Activated CD4-positive, alpha-beta memory T cell treated with anti-CD3 and anti-CD28 coated beads for 36 hours (primary cell): Measurements from ENCODE around the gene NR6A1. TPM values are rescaled to one million over a fixed set of nuclear protein-coding genes. Genes with fewer than 3 reads are reported as not detected.

ENCODE experiments used
- CTCF ChIA-PET: fragments of 350-600 bp; sonication (Branson Sonifier 250); formaldehyde crosslinking; loops from one replicate; lab custom pipeline; 2021; ENCODE audit warnings: antibody characterized with exemption, inconsistent platforms; lab: Charles Lee
- POLR2A ChIA-PET: fragments of 350-600 bp; sonication (Branson Sonifier 250); formaldehyde crosslinking; loops from one replicate; lab custom pipeline; 2021; ENCODE audit warnings: antibody characterized with exemption; lab: Charles Lee
- DNase-seq: peaks from one replicate; pipeline ENCODE4 v3.0.0-alpha.2; 2020
- H3K27ac Mint-ChIP-seq: one replicate; pipeline ENCODE4 v1.8.0; 2021; ENCODE audit warnings: mixed read lengths
- H3K27me3 Mint-ChIP-seq: one replicate; pipeline ENCODE4 v1.8.0; 2021; ENCODE audit warnings: mixed read lengths
- H3K36me3 Mint-ChIP-seq: one replicate; pipeline ENCODE4 v1.8.0; 2021; ENCODE audit warnings: mixed read lengths
- H3K4me1 Mint-ChIP-seq: one replicate; pipeline ENCODE4 v1.8.0; 2021; ENCODE audit warnings: low read depth, mixed read lengths
- H3K4me3 Mint-ChIP-seq: one replicate; pipeline ENCODE4 v1.8.0; 2021; ENCODE audit warnings: mild to moderate bottlenecking, mixed read lengths
- H3K9me3 Mint-ChIP-seq: one replicate; pipeline ENCODE4 v1.8.0; 2021; ENCODE audit warnings: mixed read lengths
- intact Hi-C: fragments of 100-400 bp; cut with micrococcal nuclease; formaldehyde crosslinking; loops from one replicate; pipeline ENCODE4 v1.15.1; 2023
- total RNA-seq, 2 experiments: library from RNA; stranded (reverse); gene quantifications; one replicate each; pipeline ENCODE4 v1.2.3, GENCODE V29; 2021

The NR6A1 gene
- total RNA-seq, 2 experiments from 2014 or later: 0.61 to 0.83 TPM

DNA sequence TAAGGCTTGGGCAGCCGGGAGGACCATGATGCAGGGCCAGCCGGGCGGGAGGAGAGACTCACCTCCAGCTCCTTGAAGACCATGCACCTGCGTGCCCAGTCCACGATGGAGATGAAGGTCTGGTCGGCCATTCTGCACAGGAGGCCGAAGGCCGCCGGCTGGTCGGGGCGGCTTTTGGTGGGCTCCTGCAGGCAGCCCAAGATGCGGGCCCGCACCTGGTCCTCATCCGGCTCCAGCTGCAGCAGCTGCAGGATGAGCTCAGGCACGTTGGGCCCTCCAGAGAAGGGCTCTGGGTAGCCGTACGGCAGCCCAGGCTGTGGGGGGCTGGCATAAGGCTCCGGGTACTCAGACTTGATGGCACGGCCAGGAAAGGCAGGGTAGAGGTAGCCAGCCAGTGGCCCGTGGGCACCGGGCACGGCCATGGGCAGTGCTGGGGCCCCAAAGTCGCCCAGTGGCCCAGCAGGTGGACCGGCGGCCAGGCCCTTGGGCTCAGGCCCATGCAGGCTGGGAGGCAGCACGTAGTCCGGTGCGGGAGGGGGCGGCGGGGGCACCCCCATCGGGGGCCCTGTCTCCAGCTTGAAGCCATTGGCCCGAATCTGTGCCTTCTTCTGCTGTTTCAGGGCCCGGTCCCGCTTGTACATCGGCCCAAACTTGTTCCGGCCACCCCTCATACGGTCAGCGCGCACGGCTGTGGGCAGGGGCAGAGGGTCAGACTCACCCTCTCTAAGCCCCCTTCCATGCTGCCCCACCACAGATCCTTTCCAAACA, 270.9 kb downstream of the NR6A1 start:
- H3K4me1 Mint-ChIP-seq: peaks cover 19% of the 10 kb centered on the region
- H3K36me3 Mint-ChIP-seq: peaks cover 1% of the 10 kb centered on the region
- no peak for DNase-seq
- H3K9me3 Mint-ChIP-seq: no peaks in the 10 kb centered on the region
- ChIA-PET POLR2A (no interaction called here), CTCF (no interaction called here)
- no peak overlapping the region for H3K4me3 Mint-ChIP-seq
- intact Hi-C loops: no loop called here
- peaks cover 17% of the 10 kb centered on the region for H3K27me3 Mint-ChIP-seq
- H3K27ac Mint-ChIP-seq: no peak overlapping the region

- peaks cover 1% of the 10 kb centered on the region for H3K36me3 Mint-ChIP-seq
- no peaks in the 10 kb centered on the region for H3K9me3 Mint-ChIP-seq
- intact Hi-C loops: no loop called here
- no peak overlapping the region for H3K4me3 Mint-ChIP-seq
- no peak for DNase-seq
- H3K27ac Mint-ChIP-seq: no peak overlapping the region
- peaks cover 15% of the 10 kb centered on the region for H3K27me3 Mint-ChIP-seq
- POLR2A ChIA-PET: no interaction called here
- H3K4me1 Mint-ChIP-seq: peaks cover 19% of the 10 kb centered on the region
- CTCF ChIA-PET: no interaction called here
Measured at GRCh38 chr9:124499216-124499615, 271.9 kb downstream of the NR6A1 start.

- H3K4me1 Mint-ChIP-seq: peaks cover 14% of the 10 kb centered on the region
- no peak for DNase-seq
- H3K4me3 Mint-ChIP-seq: no peak overlapping the region
- no peak overlapping the region for H3K27ac Mint-ChIP-seq
- no peaks in the 10 kb centered on the region for H3K36me3 Mint-ChIP-seq
- ChIA-PET POLR2A (no interaction called here), CTCF (no interaction called here)
- H3K9me3 Mint-ChIP-seq: no peaks in the 10 kb centered on the region
- H3K27me3 Mint-ChIP-seq: peaks cover 11% of the 10 kb centered on the region
- intact Hi-C loops: no loop called here
Measured at GRCh38 chr9:124498499-124499146, 272.5 kb downstream of the NR6A1 start.

- CTCF ChIA-PET: no interaction called here
- DNase-seq: no peak
- no peak overlapping the region for H3K4me3 Mint-ChIP-seq
- peaks cover 8% of the 10 kb centered on the region for H3K27me3 Mint-ChIP-seq
- intact Hi-C loops: no loop called here
- no peaks in the 10 kb centered on the region for H3K9me3 Mint-ChIP-seq
- POLR2A ChIA-PET: no interaction called here
- peaks cover 13% of the 10 kb centered on the region for H3K4me1 Mint-ChIP-seq
- no peak overlapping the region for H3K27ac Mint-ChIP-seq
- no peaks in the 10 kb centered on the region for H3K36me3 Mint-ChIP-seq
Measured at GRCh38 chr9:124498040-124498439, 273.1 kb downstream of the NR6A1 start.

- Mint-ChIP-seq H3K27ac (no peak overlapping the region), H3K27me3 (peaks cover 7% of the 10 kb centered on the region), H3K4me1 (peaks cover 13% of the 10 kb centered on the region), H3K9me3 (no peaks in the 10 kb centered on the region), H3K4me3 (no peak overlapping the region), H3K36me3 (no peaks in the 10 kb centered on the region)
- ChIA-PET CTCF (interaction anchor here (1.2 kb wide), 1 partner anchor 214 kb away, joined by 3 read pairs; no protein-coding TSS in a partner anchor), POLR2A (no interaction called here)
- intact Hi-C loops: no loop called here
- DNase-seq: no peak
Measured at GRCh38 chr9:124497441-124497840, 273.7 kb downstream of the NR6A1 start.

DNA sequence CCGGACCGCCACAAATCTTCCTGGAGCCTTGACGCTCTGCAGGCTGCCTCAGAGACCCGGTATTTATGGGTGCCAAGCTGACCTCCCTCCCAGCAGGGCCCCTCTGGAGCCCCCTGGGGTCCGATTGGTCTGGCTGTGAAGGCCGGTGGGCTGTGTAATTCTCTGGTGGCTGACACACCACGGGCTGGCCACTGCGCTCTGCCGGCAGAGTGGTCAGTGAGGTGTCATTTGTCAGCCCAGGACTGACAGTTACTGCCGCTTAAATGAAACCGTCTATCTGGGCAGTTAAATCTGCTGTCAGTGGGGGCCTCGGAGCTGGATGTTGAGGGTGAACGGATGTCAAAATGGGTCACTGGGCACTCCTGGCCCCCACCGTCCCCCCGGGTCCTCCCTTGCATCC, 274.6 kb downstream of the NR6A1 start:
- intact Hi-C loops: no loop called here
- Mint-ChIP-seq H3K9me3 (no peaks in the 10 kb centered on the region), H3K27ac (no peak overlapping the region)

GRCh38 chr9:124496075-124496449, 275.0 kb downstream of the NR6A1 start:
- no peaks in the 10 kb centered on the region for H3K9me3 Mint-ChIP-seq
- H3K27me3 Mint-ChIP-seq: peaks cover 2% of the 10 kb centered on the region
- no peaks in the 10 kb centered on the region for H3K36me3 Mint-ChIP-seq
- H3K4me1 Mint-ChIP-seq: peaks cover 13% of the 10 kb centered on the region
- intact Hi-C loops: no loop called here
- ChIA-PET CTCF (interaction anchor here (0.6 to 1.1 kb wide), 2 partner anchors 41 to 133 kb away, joined by 3 read pairs; no protein-coding TSS in a partner anchor), POLR2A (no interaction called here)
- H3K4me3 Mint-ChIP-seq: no peak overlapping the region
- no peak overlapping the region for H3K27ac Mint-ChIP-seq
- DNase-seq: no peak

More for the DNA sequence above, 274.6 kb downstream of the NR6A1 start:
- no peak for DNase-seq
- H3K4me3 Mint-ChIP-seq: no peak overlapping the region
- ChIA-PET POLR2A (no interaction called here), CTCF (interaction anchor here (0.6 to 1.2 kb wide), 3 partner anchors 40 to 215 kb away, joined by 3 read pairs; no protein-coding TSS in a partner anchor)
- H3K27me3 Mint-ChIP-seq: peaks cover 2% of the 10 kb centered on the region
- H3K36me3 Mint-ChIP-seq: no peaks in the 10 kb centered on the region
- H3K4me1 Mint-ChIP-seq: peaks cover 13% of the 10 kb centered on the region

DNA sequence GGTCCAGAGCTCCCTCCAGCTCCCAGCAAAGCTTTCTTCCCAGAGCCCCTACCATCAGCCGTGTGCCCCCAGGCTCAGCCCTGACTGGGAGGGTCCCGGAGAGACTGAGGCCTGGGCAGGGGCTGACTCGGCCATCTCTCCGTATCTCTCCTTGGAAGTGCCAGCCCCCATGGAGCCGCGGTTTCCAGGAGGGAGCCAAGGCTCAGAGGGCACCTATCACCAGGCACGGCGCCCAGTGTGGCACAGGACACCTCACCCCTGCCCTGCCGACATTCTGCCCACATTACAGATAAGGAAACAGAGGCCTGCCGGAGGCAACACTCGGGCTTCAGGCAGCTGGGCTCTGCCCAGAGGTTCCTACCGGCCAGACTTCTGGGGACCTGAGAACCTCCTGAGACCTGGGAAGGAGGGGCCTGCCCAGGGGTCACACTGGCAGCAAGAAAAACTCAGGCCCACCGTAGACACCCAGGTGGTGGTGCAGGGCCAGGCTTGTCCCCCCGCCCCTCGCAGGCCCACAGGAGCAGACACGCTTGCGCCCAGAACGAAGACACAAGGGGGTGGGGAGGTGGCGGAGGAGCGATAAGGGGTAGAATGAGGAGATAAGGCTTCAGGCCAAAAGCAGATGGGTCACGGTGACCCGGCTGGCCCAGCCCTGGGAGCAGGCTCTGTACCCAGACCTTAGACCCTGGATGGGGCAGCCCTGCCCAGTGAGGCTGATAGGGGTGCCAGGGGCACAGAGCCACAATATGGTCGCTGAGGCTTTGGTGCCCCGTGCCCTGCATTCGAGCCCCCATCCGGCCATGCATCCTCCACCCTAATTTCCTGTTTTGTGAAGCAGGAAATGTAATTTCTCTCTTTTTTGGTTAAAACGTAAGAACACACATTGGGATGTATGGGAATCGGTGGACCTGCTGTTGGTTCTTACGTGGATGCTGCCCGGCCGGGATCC, 275.7 kb downstream of the NR6A1 start:
- peaks cover 2% of the 10 kb centered on the region for H3K27me3 Mint-ChIP-seq
- intact Hi-C loops: no loop called here
- no peaks in the 10 kb centered on the region for H3K9me3 Mint-ChIP-seq
- no peaks in the 10 kb centered on the region for H3K36me3 Mint-ChIP-seq
- no peak overlapping the region for H3K4me3 Mint-ChIP-seq
- ChIA-PET CTCF (no interaction called here), POLR2A (no interaction called here)
- H3K4me1 Mint-ChIP-seq: peaks cover 9% of the 10 kb centered on the region
- DNase-seq: no peak
- H3K27ac Mint-ChIP-seq: no peak overlapping the region

DNA sequence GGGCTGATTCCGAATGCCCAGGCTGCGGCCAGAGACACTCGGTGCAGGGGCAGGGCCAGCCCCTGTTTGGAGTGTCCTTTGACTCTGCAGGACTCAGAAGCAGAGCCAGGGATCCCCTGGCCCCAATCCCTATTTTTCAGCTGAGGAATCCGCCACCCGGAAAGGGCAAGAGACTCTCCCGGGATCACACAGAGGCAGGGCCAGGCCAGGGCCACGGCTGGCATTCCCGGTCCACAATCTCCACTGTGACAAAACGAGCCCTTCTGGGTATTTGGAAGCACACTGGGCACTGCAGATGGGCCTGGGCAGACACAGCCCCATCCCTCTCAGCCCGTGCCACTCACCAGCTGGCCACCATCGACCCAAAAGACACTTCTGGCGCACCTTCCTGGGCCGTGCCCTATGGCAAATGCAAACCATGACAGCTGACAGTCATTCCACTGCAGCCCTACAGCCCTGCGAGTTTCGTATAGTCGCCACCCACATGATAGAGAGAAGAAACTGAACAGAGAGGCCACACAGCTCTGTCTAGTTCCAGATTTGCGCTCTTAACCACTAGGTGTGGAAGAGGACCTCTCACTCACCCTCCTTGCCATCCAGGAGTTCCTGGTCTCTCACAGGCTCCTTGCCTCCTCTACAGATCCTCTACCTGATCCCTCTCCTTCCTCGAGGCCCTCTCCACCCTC, 277.2 kb downstream of the NR6A1 start:
- H3K9me3 Mint-ChIP-seq: no peaks in the 10 kb centered on the region
- ChIA-PET POLR2A (no interaction called here), CTCF (interaction anchor here (0.7 kb wide), 1 partner anchor 33 kb away, joined by 3 read pairs; no protein-coding TSS in a partner anchor)
- H3K36me3 Mint-ChIP-seq: no peaks in the 10 kb centered on the region
- no peak overlapping the region for H3K27ac Mint-ChIP-seq
- DNase-seq: no peak
- no peak overlapping the region for H3K4me3 Mint-ChIP-seq
- peaks cover 4% of the 10 kb centered on the region for H3K4me1 Mint-ChIP-seq
- intact Hi-C loops: no loop called here
- no peaks in the 10 kb centered on the region for H3K27me3 Mint-ChIP-seq

DNA sequence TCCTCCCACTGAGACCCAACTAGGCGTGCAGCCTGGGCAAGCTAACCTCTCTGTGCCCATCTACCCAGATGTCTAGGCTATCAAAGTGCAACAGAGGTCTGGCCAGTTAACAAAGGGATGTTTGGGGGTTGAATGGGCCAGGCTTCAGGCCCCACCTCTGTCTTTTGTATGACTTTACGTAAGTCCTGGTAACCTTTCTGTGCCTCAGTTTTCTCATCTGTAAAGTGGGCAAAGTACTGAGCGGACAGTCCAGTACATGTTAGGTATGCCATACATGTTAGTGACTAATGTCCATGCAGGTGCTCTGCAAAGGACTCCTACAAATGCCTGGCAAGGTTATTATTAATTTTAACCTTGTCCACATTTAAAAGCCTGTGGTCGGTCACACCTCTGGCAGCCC, 277.9 kb downstream of the NR6A1 start:
- Mint-ChIP-seq H3K27ac (no peak overlapping the region), H3K36me3 (no peaks in the 10 kb centered on the region), H3K4me1 (peaks cover 4% of the 10 kb centered on the region), H3K4me3 (no peak overlapping the region), H3K9me3 (no peaks in the 10 kb centered on the region), H3K27me3 (no peaks in the 10 kb centered on the region)
- POLR2A ChIA-PET: no interaction called here
- DNase-seq: no peak
- intact Hi-C loops: no loop called here
- CTCF ChIA-PET: no interaction called here

DNA sequence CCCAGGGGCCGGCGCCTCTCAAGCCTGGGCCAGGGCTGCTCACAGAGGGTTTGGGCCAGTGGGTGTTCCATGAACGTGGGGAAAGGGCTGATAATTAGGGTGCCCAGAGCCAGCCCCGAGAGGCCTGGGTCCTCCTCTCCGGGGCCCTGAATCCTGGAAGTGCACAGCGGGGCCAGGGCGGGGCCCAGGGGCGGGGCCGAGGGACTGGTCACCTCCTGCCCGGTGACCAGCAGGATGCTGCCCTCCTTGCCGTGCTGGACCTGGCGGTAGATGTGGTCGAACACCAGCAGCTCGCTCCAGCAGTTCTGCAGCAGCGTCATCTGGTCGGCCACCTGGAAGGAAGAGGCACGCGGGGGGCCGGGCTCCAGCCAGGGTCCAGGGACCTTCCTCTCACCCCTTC, 278.3 kb downstream of the NR6A1 start:
- Mint-ChIP-seq H3K27me3 (no peaks in the 10 kb centered on the region), H3K4me1 (peaks cover 4% of the 10 kb centered on the region), H3K9me3 (no peaks in the 10 kb centered on the region), H3K36me3 (no peaks in the 10 kb centered on the region), H3K27ac (no peak overlapping the region), H3K4me3 (no peak overlapping the region)
- CTCF ChIA-PET: no interaction called here
- POLR2A ChIA-PET: no interaction called here
- DNase-seq: no peak
- intact Hi-C loops: no loop called here
